ENCODE results near the gene RIPOR2.

- TF ChIP-seq CTCF (IDR thresholded peaks at IDR 0.05; ENCODE audit: low read depth, low read length) (no peak), EZH2phosphoT487 (IDR thresholded peaks at IDR 0.05; ENCODE audit: low read depth) (no peak)
These were observed 112.6 kb downstream of the RIPOR2 start for GRCh38 chr6:24823185-24823584.

Measured in OCI-LY3 (cell line).